ENCODE measurements around the gene NIM1K.
"Not testable (repeated sequence)": the region's sequence is repeated elsewhere in the genome, so short reads cannot be mapped to it uniquely, and the experiment has no call there.

The NIM1K gene

DNA sequence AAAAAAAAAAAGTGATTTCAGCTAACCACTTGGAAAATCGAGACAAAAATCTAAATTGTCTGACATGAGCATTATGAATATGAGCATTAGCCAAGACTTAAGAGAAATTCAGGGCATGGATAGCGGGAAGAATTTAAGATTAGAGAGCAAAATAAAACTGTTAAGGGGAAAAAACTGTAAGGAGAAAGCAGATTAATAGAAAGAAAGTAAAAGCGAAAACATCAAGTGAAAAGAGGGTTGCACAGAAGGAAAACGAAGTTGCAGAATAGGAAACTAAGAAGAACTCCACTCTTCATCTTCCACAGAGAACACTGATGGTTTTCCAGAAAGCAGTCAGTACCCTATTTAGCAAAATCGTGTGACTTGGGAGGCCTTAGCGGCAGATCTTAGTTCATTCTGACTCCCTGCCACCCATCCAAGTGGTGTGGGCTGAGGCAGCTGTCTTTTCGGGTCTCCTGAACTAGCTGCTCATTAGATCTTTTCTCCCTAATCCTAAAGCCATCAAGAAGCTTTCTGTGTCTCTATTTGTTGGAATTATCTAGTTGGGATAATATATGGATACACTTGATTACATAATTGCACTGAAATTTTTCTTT, 3.7 kb downstream of the NIM1K start:
- DNase-seq (ENCODE audit: low read depth in 1 of 2, low spot score in 1 of 2) = no peak
- no peak for TF ChIP-seq JUND (IDR thresholded peaks at IDR 0.05; ENCODE audit: low read depth)
- in situ Hi-C loops (cut with HindIII; ENCODE audit: low pct_unique_long_range_greater_than_20kb, low sequenced_read_pairs) = no loop called here

DNA sequence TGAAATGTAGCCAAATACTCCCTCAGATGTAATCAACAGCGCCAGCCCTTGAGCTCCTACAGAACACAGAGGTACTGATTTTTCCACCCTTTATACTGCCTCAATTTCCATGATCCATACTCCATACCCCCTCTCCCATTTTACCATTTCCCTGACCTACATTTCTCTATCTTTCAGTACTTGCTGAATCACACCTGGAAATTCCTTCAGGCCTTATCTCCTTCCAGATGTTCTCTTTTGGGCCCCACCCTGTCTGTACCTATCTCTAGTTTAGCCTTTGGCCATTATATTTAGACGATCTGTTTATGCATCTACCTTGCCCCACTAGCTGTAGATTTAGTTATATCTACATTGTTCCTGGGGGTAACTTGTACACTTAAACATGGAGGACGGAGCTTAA, 5.5 kb downstream of the NIM1K start:
- in situ Hi-C loops (cut with HindIII; ENCODE audit: low pct_unique_long_range_greater_than_20kb, low sequenced_read_pairs) = no loop called here
- no peak for TF ChIP-seq JUND (IDR thresholded peaks at IDR 0.05; ENCODE audit: low read depth)
- DNase-seq (ENCODE audit: low read depth in 1 of 2, low spot score in 1 of 2) = no peak

DNA sequence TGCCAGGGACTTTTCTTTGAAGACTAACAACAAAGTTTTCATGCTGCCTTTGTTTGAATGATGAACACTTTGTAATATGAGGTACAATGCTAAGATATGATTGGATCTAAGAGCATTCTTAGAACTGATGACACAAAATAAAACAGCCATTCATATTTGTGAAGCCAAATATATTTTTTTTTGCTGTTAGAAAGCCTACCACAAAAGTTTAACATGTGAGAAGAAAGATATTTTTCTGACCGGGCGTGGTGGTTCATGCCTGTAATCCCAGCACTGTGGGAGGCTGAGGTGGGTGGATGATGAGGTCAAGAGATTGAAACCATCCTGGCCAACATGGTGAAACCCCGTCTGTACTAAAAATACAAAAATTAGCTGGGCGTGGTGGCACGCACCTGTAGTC, 9.4 kb downstream of the NIM1K start:
- DNase-seq (ENCODE audit: low read depth in 1 of 2, low spot score in 1 of 2); in situ Hi-C loops (cut with HindIII; ENCODE audit: low pct_unique_long_range_greater_than_20kb, low sequenced_read_pairs): not testable (repeated sequence)

DNA sequence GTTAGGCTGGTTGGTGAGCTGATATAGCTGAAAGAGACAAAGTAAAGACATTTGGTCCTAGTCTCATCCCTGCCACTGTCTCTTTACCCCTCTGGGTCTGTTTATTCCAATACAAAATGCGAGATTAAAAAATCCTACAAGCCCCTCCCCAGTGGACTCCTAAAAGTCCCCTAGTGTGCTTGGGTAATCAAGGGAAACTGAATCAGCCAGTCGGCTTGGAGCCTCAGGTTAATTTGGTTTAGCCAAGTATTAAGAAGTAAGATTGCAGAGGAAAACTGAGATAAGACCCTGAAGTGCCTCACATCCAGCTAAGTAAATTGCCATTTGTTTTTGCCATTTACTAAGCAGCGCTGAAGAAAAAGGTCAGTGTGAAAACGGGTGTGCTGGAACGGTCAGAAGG, 10.4 kb downstream of the NIM1K start:
- TF ChIP-seq JUND (IDR thresholded peaks at IDR 0.05; ENCODE audit: low read depth) = no peak
- in situ Hi-C loops (cut with HindIII; ENCODE audit: low pct_unique_long_range_greater_than_20kb, low sequenced_read_pairs) = no loop called here
- DNase-seq (ENCODE audit: low read depth in 1 of 2, low spot score in 1 of 2) = no peak

DNA sequence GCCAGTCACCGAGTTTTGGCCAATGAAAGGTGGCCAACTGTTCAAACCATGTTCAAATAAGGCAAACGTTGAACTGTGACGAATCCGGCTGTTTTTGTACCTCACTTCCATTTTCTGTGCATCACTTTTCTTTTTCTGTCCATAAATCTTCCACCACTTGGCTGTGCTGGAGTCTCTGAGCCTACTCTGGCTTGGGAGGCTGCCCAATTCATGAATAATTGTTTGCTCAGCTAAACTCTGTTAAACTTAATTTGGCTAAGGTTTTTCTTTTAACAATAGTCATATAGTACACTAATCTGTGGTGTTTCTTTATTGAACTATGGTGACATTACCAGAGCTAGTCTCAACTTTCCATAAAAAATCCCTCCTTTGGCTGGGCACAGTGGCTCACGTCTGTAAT, 11.3 kb downstream of the NIM1K start:
- in situ Hi-C loops (cut with HindIII; ENCODE audit: low pct_unique_long_range_greater_than_20kb, low sequenced_read_pairs) = no loop called here
- no peak for TF ChIP-seq JUND (IDR thresholded peaks at IDR 0.05; ENCODE audit: low read depth)
- DNase-seq (ENCODE audit: low read depth in 1 of 2, low spot score in 1 of 2) = no peak

DNA sequence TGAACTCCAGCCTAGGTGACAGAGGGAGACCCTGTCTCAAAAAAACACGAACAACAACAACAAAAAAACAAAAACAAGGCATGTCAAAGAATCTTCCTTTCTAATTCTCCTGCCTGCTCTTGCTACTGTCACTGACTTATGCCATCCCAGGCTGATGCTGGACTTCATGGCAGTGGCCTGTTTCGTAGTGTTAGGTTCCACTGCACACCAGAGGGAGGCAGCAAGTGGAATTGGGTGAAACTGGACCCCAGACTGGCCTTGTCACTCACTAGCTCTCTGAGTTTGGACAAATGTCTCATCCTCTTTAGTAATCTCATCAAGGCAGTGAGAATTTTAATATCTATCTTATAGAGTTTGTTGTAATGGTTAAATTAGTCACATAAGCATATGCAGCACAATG, 12.9 kb downstream of the NIM1K start:
- no peak for TF ChIP-seq JUND (IDR thresholded peaks at IDR 0.05; ENCODE audit: low read depth)
- no peak for DNase-seq (ENCODE audit: low read depth in 1 of 2, low spot score in 1 of 2)
- in situ Hi-C loops (cut with HindIII; ENCODE audit: low pct_unique_long_range_greater_than_20kb, low sequenced_read_pairs) = no loop called here

DNA sequence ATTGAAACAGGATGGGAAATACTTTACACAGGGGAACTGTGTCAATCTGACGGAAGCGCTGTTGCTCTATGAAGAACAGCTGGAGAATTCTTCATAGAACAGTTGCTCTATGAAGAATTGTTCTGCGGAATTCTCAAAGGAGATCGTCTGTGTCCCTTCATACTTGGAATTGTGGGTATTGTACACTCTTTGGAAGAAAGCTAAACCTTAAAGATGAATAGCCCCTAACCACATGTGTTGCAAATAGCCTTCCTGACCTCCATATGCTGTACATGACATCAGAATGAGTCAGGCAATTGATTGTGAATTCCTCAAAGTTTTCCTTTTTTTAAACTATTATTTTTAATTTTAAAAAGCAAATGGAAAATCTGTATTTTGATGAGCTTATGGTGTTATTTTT, 15.6 kb downstream of the NIM1K start:
- DNase-seq (ENCODE audit: low read depth in 1 of 2, low spot score in 1 of 2) = no peak
- in situ Hi-C loops (cut with HindIII; ENCODE audit: low pct_unique_long_range_greater_than_20kb, low sequenced_read_pairs) = no loop called here

DNA sequence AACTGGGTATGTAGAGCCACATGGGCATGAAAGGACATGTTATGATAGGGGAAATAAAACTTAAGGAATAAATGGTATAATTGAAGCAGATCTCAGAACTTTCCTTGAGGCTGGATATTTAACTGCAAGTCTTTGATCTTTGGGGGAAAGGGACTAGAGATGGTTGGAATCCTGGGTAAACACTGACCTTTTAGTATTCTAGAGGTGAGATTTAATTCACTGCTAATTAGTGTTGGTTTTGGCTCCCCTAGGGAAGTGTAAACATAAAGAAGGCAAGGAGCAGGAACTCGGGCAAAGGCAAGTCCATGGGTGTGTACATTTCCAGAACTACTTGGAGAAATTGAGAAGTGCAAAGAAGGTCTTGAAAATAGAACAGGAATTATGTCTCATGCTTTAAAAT, 16.6 kb downstream of the NIM1K start:
- in situ Hi-C loops (cut with HindIII; ENCODE audit: low pct_unique_long_range_greater_than_20kb, low sequenced_read_pairs) = no loop called here
- peak in 1 of 2 experiments; percentile 71 for DNase-seq (ENCODE audit: low read depth in 1 of 2, low spot score in 1 of 2)
- no peak for TF ChIP-seq JUND (IDR thresholded peaks at IDR 0.05; ENCODE audit: low read depth)

More for the DNA sequence above, 15.6 kb downstream of the NIM1K start:
- no peak for TF ChIP-seq JUND (IDR thresholded peaks at IDR 0.05; ENCODE audit: low read depth)

DNA sequence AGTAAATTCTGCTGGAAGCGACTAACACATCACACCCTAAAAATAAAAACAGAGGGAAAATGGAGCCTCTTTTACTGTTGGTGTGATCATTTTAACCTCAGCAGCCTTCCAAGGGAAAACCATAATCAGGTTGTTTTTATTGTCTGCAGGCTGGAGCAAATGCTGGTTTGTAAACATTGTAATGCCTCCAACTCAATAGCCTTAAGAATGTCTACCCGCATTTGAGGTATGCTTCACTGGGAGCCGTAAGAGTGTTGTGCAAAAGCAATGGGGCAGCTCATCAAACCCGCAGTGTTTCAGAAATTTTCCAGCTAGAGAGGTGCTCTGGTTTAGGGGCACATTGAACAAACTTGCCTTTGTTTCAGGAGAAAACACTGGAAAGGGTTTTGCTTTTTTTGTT, 17.0 kb downstream of the NIM1K start:
- in situ Hi-C loops (cut with HindIII; ENCODE audit: low pct_unique_long_range_greater_than_20kb, low sequenced_read_pairs) = no loop called here
- no peak for TF ChIP-seq JUND (IDR thresholded peaks at IDR 0.05; ENCODE audit: low read depth)
- DNase-seq (ENCODE audit: low read depth in 1 of 2, low spot score in 1 of 2) = peak in 1 of 2 experiments; percentile 37

DNA sequence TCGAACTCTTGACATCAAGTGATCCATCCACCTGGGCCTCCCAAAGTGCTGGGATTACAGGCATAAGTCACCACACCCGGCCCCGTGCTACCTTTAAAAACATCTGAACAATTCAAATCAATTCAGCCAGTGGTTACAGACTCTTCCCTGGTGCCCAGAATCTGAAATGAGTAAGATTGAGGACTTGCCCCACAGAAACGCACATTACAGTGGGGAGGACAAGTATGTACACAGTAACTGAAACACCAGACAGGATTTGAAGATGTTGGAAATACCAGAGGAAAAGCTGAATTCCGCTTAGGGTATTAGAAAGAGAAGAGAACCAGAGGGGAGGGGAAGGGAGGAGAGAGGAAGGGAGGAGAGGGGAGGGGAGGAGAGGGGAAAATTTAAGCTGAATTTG, 17.8 kb downstream of the NIM1K start:
- TF ChIP-seq JUND (IDR thresholded peaks at IDR 0.05; ENCODE audit: low read depth) = no peak
- no peak for DNase-seq (ENCODE audit: low read depth in 1 of 2, low spot score in 1 of 2)
- in situ Hi-C loops (cut with HindIII; ENCODE audit: low pct_unique_long_range_greater_than_20kb, low sequenced_read_pairs) = no loop called here

DNA sequence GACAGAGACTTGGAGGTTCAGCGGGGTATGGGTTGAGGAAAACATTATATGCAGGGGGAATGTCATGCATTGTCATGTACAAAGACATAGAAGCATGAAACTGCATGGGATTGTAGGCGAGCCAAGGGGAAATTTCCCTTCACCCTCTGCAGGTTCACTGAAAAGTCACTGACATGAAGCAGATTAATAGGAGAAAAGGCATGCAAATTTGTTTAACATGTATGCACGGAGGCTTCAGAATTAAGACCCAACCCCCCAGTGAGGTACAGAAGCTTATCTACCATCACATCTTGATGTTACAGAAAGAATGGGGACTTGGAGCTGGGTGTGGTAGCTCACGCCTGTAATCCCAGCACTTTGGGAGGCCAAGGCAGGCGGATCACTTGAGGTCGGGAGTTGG, 18.5 kb downstream of the NIM1K start:
- TF ChIP-seq JUND (IDR thresholded peaks at IDR 0.05; ENCODE audit: low read depth) = no peak
- DNase-seq (ENCODE audit: low read depth in 1 of 2, low spot score in 1 of 2) = no peak
- in situ Hi-C loops (cut with HindIII; ENCODE audit: low pct_unique_long_range_greater_than_20kb, low sequenced_read_pairs) = no loop called here

DNA sequence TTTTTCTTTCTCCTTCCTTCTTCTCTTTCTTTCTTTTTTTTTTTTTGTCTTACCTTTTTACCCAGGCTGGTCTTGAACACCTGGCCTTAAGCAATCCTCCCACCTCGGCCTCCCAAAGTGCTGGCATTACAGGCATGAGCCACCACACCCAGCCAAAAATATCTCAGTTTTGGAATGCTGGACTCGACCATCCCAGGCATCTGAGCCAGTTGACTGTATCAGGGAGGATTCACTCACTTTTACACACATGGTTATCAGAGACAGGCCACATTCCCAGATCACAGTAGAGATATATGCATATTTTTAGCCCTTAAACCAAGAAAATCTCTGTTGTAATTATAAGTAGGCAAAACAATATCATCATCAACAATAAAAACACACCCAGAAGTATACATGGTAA, 21.9 kb downstream of the NIM1K start:
- TF ChIP-seq JUND (IDR thresholded peaks at IDR 0.05; ENCODE audit: low read depth) = no peak
- in situ Hi-C loops (cut with HindIII; ENCODE audit: low pct_unique_long_range_greater_than_20kb, low sequenced_read_pairs) = no loop called here
- no peak for DNase-seq (ENCODE audit: low read depth in 1 of 2, low spot score in 1 of 2)

DNA sequence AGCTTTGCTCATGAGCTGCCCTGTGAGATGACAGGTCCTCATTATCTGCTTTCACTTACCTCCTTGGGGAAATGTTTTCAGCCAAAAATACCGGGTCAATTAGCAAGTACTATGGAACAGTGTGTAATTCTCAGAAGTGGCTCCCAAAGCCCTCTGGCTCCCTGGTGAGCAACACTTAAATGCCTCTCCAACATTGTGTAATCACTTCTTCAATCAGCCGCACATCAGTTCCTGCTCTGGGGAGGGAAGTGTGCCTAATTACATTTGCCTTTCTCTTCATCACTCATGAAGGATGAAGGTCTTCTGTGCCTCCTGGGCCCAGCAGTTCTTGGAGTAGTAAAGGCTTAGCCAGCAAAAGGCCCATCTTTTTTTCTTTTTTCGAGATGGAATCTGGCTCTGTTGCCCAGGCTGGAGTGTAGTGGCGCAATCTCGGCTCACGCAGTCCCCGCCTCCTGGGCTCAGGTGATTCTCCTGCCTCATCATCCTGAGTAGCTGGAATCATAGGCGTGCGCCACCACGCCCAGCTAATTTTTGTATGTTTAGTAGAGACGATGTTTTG, 23.1 kb downstream of the NIM1K start:
- DNase-seq (ENCODE audit: low read depth in 1 of 2, low spot score in 1 of 2) = no peak
- in situ Hi-C loops (cut with HindIII; ENCODE audit: low pct_unique_long_range_greater_than_20kb, low sequenced_read_pairs) = no loop called here
- TF ChIP-seq JUND (IDR thresholded peaks at IDR 0.05; ENCODE audit: low read depth) = no peak

DNA sequence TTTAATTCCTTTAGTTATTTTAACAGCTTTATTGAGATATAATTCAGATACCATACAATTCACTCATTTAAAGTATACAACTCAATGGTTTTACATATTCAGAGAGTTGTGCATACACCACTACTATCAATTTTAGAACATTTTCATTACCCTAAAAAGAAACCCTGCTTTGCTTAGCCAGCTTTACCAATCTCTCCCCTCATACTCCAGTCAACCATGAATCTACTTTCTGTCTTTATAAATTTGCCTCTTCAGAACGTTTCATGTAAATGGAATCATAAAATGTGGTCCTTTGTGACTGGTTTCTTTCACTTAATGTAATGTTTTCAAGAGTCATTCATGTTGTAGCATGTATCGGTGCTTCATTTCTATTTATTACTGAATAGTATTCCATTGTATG, 24.9 kb downstream of the NIM1K start:
- no peak for TF ChIP-seq JUND (IDR thresholded peaks at IDR 0.05; ENCODE audit: low read depth)
- no peak for DNase-seq (ENCODE audit: low read depth in 1 of 2, low spot score in 1 of 2)
- in situ Hi-C loops (cut with HindIII; ENCODE audit: low pct_unique_long_range_greater_than_20kb, low sequenced_read_pairs) = no loop called here

Measured in T47D (cell line).